Kidney capillary endothelial cell (primary cell): Measurements from ENCODE around the gene LIMS4.
"Not testable (repeated sequence)": the region's sequence is repeated elsewhere in the genome, so short reads cannot be mapped to it uniquely, and the experiment has no call there.

ENCODE experiments used
- DNase-seq: peaks from one replicate; pipeline ENCODE4 v3.0.0-alpha.2; 2018; ENCODE audit warnings: low spot score

The LIMS4 gene

GRCh38 chr2:110449127-110449947 is 23.3 kb downstream of the LIMS4 start:
- DNase-seq: not testable (repeated sequence)

DNA sequence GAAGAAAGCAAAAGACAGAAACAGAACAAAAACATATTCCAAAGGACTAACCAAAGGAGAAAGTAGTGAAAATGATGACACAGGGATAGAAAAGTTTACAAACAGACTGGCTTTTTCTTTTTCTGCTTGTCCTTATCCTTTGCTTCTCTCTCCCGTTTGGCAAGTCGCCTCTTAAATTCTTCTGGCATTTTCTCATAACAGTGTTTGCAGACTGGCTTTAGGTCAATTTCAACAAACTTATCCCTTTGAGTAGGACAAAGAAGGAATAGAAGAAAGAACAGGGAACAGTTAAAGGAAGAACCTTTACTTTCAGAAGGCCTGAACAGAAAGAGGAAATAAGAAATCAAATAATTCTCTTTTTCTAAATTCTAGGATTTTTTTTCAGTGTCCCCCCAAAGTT is 26.0 kb downstream of the LIMS4 start:
- not testable (repeated sequence) for DNase-seq

DNA sequence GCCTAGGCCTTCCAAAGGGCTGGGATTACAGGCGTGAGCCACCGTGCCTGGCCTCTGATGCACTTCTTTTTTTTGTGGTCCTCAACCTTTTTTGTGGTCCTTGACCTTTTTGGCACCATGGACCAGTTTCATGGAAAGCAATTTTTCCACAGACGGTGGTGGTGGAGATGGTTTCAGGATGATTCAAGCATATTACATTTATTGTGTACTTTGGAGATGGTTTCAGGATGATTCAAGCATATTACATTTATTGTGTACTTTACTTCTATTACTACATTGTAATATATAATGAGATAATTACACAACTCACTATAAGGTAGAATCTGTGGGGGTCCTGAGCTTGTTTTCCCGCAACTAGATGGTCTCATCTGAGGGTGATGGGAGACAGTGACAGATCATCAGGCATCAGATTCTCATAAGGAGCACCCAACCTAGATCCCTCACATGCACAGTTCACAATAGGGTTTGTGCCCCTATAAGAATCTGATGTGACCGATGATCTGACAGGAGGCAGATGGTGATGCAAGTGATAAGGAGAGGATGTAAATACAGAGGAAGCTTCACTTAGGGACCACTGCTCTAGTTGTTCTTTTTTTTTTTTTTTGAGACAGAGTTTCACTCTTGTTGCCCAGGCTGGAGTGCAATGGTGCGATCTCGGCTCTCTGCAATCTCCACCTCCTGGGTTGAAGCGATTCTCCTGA is 29.2 kb downstream of the LIMS4 start:
- not testable (repeated sequence) for DNase-seq

GRCh38 chr2:110441905-110442304 is 30.7 kb downstream of the LIMS4 start:
- DNase-seq: not testable (repeated sequence)

DNA sequence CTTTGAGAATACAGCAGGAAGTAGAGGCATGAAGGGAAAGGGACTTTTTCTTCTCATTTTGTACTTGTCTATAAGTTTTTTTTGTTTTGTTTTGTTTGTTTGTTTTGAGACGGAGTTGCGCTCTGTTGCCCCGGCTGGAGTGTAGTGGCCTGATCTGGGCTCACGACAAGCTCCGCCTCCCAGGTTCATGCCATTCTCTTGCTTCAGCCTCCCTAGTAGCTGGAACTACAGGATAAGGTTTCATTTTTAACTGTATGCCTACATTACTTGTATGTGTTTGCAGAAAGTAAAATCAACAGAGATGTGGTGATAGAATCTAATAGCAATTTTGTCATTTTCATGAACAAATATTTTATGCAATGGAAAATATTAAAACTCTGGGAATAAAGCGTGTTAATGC is 38.1 kb downstream of the LIMS4 start:
- DNase-seq: not testable (repeated sequence)

DNA sequence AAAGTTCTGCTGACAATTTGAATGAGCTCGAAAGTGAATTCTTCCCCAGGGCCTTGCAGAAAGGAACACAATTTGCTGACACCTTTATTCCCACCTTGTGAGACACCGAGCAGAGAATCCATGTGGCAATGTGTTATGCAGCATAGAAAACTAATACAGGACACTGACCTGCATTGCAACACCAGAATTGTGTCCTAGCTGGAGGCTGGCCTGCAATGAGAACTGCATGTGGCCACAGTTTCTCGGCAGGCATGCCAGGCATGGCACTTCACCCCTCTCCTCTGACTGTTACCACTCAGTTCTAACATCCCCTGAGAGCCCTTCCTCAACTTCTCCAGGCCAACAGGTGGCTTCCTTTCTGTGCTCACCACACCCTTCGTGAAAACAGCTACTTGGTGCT is 46.9 kb downstream of the LIMS4 start:
- not testable (repeated sequence) for DNase-seq

DNA sequence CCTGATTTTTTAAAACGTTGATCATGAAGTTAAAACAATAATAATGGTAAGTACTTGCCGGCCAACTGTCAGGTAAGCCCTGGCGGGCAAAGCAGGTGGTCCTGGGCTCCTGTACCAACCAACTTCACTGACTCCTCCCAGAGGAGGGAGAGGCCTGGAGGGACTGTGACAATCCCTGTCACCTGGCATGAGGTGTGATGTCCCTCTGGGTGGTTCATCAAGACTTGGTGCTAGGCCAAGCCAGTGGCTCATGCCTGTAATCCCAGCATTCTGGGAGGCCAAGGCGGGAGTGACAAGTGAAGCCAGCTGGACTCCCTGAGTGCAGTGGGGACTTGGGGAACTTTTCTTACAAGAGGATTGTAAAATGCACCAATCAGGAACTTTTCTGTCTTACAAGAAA is 48.2 kb downstream of the LIMS4 start:
- DNase-seq: not testable (repeated sequence)

GRCh38 chr2:110423574-110423962 is 49.0 kb downstream of the LIMS4 start:
- DNase-seq: not testable (repeated sequence)

DNA sequence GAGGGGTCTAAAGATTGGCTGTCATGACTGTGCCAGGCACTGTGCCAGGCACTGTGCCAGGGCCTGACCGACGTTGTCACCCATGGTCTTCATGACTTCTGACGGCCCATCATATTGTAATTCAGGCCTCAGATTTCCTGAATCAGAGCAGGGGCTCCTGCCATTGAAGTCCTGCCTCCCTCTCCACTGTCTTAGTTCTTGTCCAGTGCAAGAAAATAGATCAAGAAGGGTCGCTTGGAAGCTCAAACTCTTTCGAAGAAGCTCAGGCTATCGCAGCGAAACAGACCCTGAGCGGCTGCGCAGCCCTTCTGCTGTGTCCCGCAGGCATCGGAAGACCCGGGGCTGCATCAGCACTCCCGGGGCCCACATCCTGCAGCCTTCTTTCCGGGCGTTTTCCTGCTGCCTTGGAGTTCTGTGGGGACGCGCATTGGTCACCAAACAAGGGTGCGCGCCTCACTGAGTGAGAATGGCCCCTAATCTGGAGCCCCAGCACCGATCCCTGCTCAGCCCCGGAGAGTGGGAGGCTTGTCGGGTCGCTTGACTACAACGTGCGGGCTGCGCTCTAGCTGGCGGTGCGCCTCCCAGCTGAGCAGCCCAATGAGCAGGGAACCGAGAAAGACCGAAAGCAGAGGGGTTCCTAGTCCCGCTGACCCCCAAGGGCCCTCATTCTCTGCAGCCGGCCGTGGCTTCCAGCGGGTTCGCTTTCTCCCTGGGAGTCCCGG is 49.6 kb downstream of the LIMS4 start:
- DNase-seq: not testable (repeated sequence)

DNA sequence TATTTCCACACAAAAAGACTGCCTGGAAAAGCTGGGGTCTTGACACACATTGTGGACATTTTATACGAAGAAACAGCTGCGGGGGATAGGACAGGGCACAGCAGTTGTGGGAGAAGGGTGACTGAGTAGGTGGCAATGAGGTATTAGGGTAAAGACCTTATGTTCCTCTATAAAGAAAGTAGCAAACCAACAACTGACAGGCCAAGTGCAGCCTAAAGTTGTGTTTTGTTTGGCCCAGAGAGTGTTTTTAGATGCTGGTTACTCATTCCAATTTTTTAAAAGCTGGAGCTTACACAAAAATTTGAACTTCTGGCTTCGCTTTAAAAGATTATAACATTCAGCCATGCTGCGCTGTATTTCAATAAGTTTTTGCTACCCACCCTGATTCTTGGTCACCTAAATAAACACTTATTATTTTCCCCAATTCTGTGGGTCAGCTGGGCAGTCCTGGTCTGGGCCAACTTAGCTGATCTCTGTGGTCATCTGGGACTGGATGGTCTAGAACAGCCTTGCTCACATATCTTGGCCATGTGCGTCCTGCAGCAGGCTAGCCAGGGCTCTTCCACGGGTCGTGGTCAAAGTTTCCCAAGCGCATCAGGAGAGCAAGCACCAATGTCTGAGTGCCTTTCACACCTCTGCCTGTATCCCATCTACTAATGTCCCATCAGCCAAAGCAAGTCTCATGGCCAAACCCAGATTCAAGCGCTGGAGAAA is 51.8 kb downstream of the LIMS4 start:
- not testable (repeated sequence) for DNase-seq

- not testable (repeated sequence) for DNase-seq
Measured at GRCh38 chr2:110407142-110407541, 65.5 kb downstream of the LIMS4 start.

- DNase-seq: not testable (repeated sequence)
Measured at GRCh38 chr2:110404988-110405387, 67.6 kb downstream of the LIMS4 start.

- not testable (repeated sequence) for DNase-seq
Measured at GRCh38 chr2:110404246-110404645, 68.4 kb downstream of the LIMS4 start.

DNA sequence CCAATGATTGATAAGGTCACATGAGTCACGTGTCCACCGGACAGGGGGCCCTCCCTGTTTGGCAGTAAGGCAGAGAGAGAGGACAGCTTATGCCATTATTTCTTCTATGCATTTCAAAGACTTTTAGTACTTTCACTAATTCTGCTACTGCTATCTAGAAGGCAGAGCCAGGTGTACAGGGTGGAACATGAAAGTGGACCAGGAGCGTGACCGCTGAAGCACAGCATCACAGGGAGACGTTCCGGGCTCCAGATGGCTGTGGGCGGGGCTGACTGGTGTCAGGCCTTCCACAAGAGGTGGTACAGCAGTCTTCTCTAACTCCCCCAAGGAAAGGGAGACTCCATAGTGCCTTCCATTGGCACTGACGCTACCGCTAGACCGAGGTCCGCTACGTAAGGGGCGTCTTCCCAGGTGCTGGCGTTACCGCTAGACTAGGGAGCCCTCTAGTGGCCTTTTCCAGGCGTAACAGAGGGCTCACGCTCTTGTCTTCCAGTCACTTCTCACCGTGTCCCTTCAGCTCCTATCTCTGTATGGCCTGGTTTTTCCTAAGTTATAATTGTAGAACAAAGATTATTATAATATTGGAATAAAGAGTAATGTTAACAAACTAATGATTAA is 71.5 kb downstream of the LIMS4 start:
- DNase-seq: not testable (repeated sequence)

DNA sequence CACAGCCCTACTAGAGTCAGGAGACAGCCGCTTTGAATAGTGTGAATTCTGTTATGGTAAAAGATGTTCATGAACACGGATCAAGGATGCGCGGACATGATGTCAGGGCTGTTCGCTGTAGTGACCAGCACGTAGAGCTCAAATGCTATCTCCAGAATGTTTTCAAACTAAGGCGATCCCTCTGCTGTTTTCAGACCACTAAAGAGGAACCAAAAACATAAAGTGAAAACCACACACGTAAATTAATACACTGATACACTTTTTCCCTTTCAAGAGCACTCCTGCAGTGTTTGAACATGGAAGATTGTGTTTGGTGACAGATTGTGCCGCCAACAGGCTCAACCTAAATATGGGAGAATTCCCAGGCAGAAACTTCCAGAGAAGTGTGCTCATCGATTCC is 73.2 kb downstream of the LIMS4 start:
- not testable (repeated sequence) for DNase-seq

DNA sequence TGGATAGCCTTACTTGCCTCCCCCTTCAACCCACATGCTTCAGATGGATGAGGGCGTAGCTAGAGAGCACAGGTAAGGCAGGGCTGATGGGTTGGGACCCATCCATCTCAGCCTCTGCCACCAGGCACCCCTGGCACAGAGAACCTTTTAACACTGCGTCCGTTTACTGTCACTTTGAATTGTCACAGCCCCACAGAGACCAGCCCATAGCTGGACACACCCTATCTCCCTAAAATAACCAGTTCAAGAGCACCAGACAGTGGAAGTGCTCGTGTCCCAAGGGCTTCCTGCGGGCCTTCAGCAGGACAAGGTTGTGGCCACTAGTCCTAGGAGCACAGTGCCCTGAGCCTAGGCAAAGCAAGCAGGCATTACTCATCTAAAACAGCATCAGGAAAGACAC is 76.6 kb downstream of the LIMS4 start:
- not testable (repeated sequence) for DNase-seq
